ENCODE measurements around the gene ATP6V0E2. TPM values are rescaled to one million over a fixed set of nuclear protein-coding genes. Genes with fewer than 3 reads are reported as not detected.
A peak's percentile ranks its signal among the peaks of the same experiment; 100 is the strongest.

ATP6V0E2 gene
- total RNA-seq, 3 donors from 2014 or later, result 12.7 to 23.7 (median 20.9) TPM

- DNase-seq, result no peak
- Histone ChIP-seq H3K9me3 (no peaks in the 10 kb centered on the region), H3K4me3 (no peak overlapping the region), H3K4me1 (ENCODE audit: low read depth) (no peaks in the 10 kb centered on the region), H3K36me3 (ENCODE audit: low read depth) (no peaks in the 10 kb centered on the region)
- ATAC-seq, result no peak
- intact Hi-C loops (cut with DNase I, micrococcal nuclease), result no loop called here
- TF ChIP-seq CTCF (IDR thresholded peaks at IDR 0.05), result no peak
Observed at GRCh38 chr7:149855361-149856305, 18.1 kb upstream of the ATP6V0E2 start.

- Histone ChIP-seq H3K4me3 (no peak overlapping the region), H3K4me1 (ENCODE audit: low read depth) (no peaks in the 10 kb centered on the region), H3K9me3 (no peaks in the 10 kb centered on the region), H3K36me3 (ENCODE audit: low read depth) (no peaks in the 10 kb centered on the region)
- ATAC-seq (peak; percentile 10), DNase-seq (no peak)
- intact Hi-C loops (cut with DNase I, micrococcal nuclease), result no loop called here
- TF ChIP-seq CTCF (IDR thresholded peaks at IDR 0.05), result no peak
Observed at GRCh38 chr7:149856583-149856982, 17.2 kb upstream of the ATP6V0E2 start.

GRCh38 chr7:149859369-149859768 is 14.4 kb upstream of the ATP6V0E2 start:
- ATAC-seq (no peak), DNase-seq (no peak)
- no peaks in the 10 kb centered on the region for H3K9me3 ChIP-seq
- H3K36me3 ChIP-seq (ENCODE audit: low read depth), result no peaks in the 10 kb centered on the region
- H3K4me1 ChIP-seq (ENCODE audit: low read depth), result no peaks in the 10 kb centered on the region
- TF ChIP-seq CTCF (IDR thresholded peaks at IDR 0.05), result no peak
- H3K4me3 ChIP-seq, result no peak overlapping the region
- intact Hi-C loops (cut with DNase I, micrococcal nuclease), result no loop called here

GRCh38 chr7:149859876-149860275 is 13.9 kb upstream of the ATP6V0E2 start:
- Histone ChIP-seq H3K4me1 (ENCODE audit: low read depth) (no peaks in the 10 kb centered on the region), H3K4me3 (no peak overlapping the region), H3K9me3 (no peaks in the 10 kb centered on the region), H3K36me3 (ENCODE audit: low read depth) (no peaks in the 10 kb centered on the region)
- DNase-seq (no peak), ATAC-seq (peak; percentile 39)
- TF ChIP-seq CTCF (IDR thresholded peaks at IDR 0.05), result no peak
- intact Hi-C loops (cut with DNase I, micrococcal nuclease), result no loop called here

GRCh38 chr7:149860821-149861727 is 12.7 kb upstream of the ATP6V0E2 start:
- intact Hi-C loops (cut with DNase I, micrococcal nuclease), result no loop called here

More at GRCh38 chr7:149860821-149861727, 12.7 kb upstream of the ATP6V0E2 start:
- ATAC-seq, result no peak
- Histone ChIP-seq H3K36me3 (ENCODE audit: low read depth) (no peaks in the 10 kb centered on the region), H3K4me1 (ENCODE audit: low read depth) (no peaks in the 10 kb centered on the region), H3K9me3 (no peaks in the 10 kb centered on the region), H3K4me3 (no peak overlapping the region)
- no peak for DNase-seq
- no peak for TF ChIP-seq CTCF (IDR thresholded peaks at IDR 0.05)
